Measurements from ENCODE around the gene ZNF367. TPM values are rescaled to one million over a fixed set of nuclear protein-coding genes. Genes with fewer than 3 reads are reported as not detected.

ZNF367 gene
- total RNA-seq, 6 experiments from 2014 or later: 6.1 to 12.2 (median 11.5) TPM

- TF ChIP-seq CTCF (IDR thresholded peaks at IDR 0.05): no peak
These were observed 935 bp upstream of the ZNF367 start for GRCh38 chr9:96418920-96419690.

GRCh38 chr9:96417661-96418082 lies 498 bp downstream of the ZNF367 start:
- Mint-ChIP-seq H3K9me3 (no peaks in the 10 kb centered on the region), H3K27me3 (ENCODE audit: insufficient read depth) (peaks cover 2% of the 10 kb centered on the region; the same call in 1 of the 2 replicates), H3K4me3 (peak overlapping the region; percentile 83), H3K4me1 (ENCODE audit: low read depth) (peaks cover 31% of the 10 kb centered on the region), H3K36me3 (ENCODE audit: low read depth) (no peaks in the 10 kb centered on the region), H3K27ac (peak overlapping the region; percentile 65; the same call in 1 of the 2 replicates)
- no peak for TF ChIP-seq CTCF (IDR thresholded peaks at IDR 0.05)
- DNase-seq: no peak

More at GRCh38 chr9:96418920-96419690, 935 bp upstream of the ZNF367 start:
- H3K36me3 Mint-ChIP-seq (ENCODE audit: low read depth): no peaks in the 10 kb centered on the region
- DNase-seq: peak; percentile 33
- H3K27me3 Mint-ChIP-seq (ENCODE audit: insufficient read depth): peaks cover 2% of the 10 kb centered on the region
- H3K4me1 Mint-ChIP-seq (ENCODE audit: low read depth): peaks cover 31% of the 10 kb centered on the region
- peak overlapping the region; percentile 90 for H3K4me3 Mint-ChIP-seq
- H3K27ac Mint-ChIP-seq: peak overlapping the region; percentile 97
- H3K9me3 Mint-ChIP-seq: no peaks in the 10 kb centered on the region

- no peak for TF ChIP-seq CTCF (IDR thresholded peaks at IDR 0.05)
- Mint-ChIP-seq H3K27me3 (ENCODE audit: insufficient read depth) (peaks cover 2% of the 10 kb centered on the region; the same call in 1 of the 2 replicates), H3K4me1 (ENCODE audit: low read depth) (peaks cover 31% of the 10 kb centered on the region)
These were observed 1.1 kb downstream of the ZNF367 start for GRCh38 chr9:96417051-96417586.

GRCh38 chr9:96413302-96414221 lies 4.6 kb downstream of the ZNF367 start:
- H3K27me3 Mint-ChIP-seq (ENCODE audit: insufficient read depth): peaks cover 2% of the 10 kb centered on the region; the same call in 1 of the 2 replicates

More at GRCh38 chr9:96417051-96417586, 1.1 kb downstream of the ZNF367 start:
- Mint-ChIP-seq H3K9me3 (no peaks in the 10 kb centered on the region), H3K27ac (peak overlapping the region; percentile 71), H3K4me3 (peak overlapping the region; percentile 92), H3K36me3 (ENCODE audit: low read depth) (no peaks in the 10 kb centered on the region)
- peak; percentile 63 for DNase-seq

More at GRCh38 chr9:96413302-96414221, 4.6 kb downstream of the ZNF367 start:
- no peak for TF ChIP-seq CTCF (IDR thresholded peaks at IDR 0.05)
- no peak for DNase-seq
- Mint-ChIP-seq H3K9me3 (no peaks in the 10 kb centered on the region), H3K36me3 (ENCODE audit: low read depth) (no peaks in the 10 kb centered on the region), H3K4me1 (ENCODE audit: low read depth) (peaks cover 8% of the 10 kb centered on the region), H3K27ac (0 out of 2 replicates have a peak overlapping the region, but pooled peaks have one; percentile 7), H3K4me3 (no peak overlapping the region)
